SK-N-SH treated with all-trans-retinoic acid at 6 μM for 48 hours (cell line): ENCODE measurements around the gene AIDA.

ENCODE experiments used
- CREB5 ChIP-seq: fragments of 250-450 bp; sonication (Bioruptor Pico); IDR thresholded peaks from 2 replicates; pipeline ENCODE4 v1.5.1; 2020; ENCODE audit warnings: low read depth, mild to moderate bottlenecking, moderate library complexity
- GLIS3 ChIP-seq: fragments of 250-450 bp; sonication (Bioruptor Pico); IDR thresholded peaks from 2 replicates; pipeline ENCODE4 v1.5.0; 2020; ENCODE audit warnings: mild to moderate bottlenecking, moderate library complexity
- PATZ1 ChIP-seq: fragments of 250-450 bp; sonication (Bioruptor Pico); IDR thresholded peaks from 2 replicates; pipeline ENCODE4 v1.8.0; 2020; ENCODE audit warnings: mild to moderate bottlenecking, moderate library complexity, borderline replicate concordance
- RARB ChIP-seq: fragments of 250-450 bp; sonication (Bioruptor Pico); IDR thresholded peaks from 2 replicates; pipeline ENCODE4 v1.8.0; 2021; ENCODE audit warnings: mild to moderate bottlenecking, moderate library complexity
- ZC3H10 ChIP-seq: fragments of 250-450 bp; sonication (Bioruptor Pico); IDR thresholded peaks from 2 replicates; pipeline ENCODE4 v1.5.1; 2021; ENCODE audit warnings: mild to moderate bottlenecking, moderate library complexity
- ZFP3 ChIP-seq: fragments of 250-450 bp; sonication (Bioruptor Pico); IDR thresholded peaks from 2 replicates; pipeline ENCODE4 v1.5.0; 2020; ENCODE audit warnings: mild to moderate bottlenecking, moderate library complexity
- ZFP30 ChIP-seq: fragments of 450-650 bp; formaldehyde crosslinking; IDR thresholded peaks from 2 replicates; pipeline ENCODE4 v1.5.0; 2022; ENCODE audit warnings: mild to moderate bottlenecking, moderate library complexity
- ZNF8 ChIP-seq: fragments of 450-650 bp; formaldehyde crosslinking; IDR thresholded peaks from 2 replicates; pipeline ENCODE4 v1.5.0; 2020; ENCODE audit warnings: mild to moderate bottlenecking, moderate library complexity

DNA sequence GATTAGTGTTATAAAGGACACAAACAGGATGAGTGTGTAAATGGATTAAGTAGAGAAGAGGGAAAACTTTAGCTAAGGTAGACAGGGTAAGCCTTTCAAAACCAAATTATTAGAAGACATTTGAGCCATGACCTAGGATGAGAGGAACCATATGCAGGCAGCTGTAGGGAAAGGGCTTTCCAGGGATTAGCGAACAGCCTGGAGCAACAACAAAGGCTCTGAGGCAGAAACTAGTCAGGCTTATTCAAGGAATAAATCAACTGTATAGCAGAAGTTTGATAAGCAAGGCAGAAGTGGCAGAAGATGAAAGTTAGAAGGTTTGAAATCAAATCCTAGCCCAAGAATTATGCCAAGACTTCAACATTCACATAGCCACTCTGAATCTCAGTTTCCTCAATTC is 21.3 kb downstream of the AIDA start:
- TF ChIP-seq ZC3H10 (CRISPR knock-in tag) (no peak), CREB5 (CRISPR knock-in tag) (no peak), ZFP3 (no peak), PATZ1 (CRISPR knock-in tag) (no peak), RARB (CRISPR knock-in tag) (no peak), GLIS3 (CRISPR knock-in tag) (no peak), ZFP30 (no peak), ZNF8 (CRISPR knock-in tag) (no peak)
